HT-29 (cell line): ENCODE results near the gene C21orf91. TPM values are rescaled to one million over a fixed set of nuclear protein-coding genes. Genes with fewer than 3 reads are reported as not detected.

ENCODE experiments used
- DNase-seq: peaks from one replicate; pipeline ENCODE4 v3.0.0-alpha.2; 2015; ENCODE audit warnings: low spot score
- total RNA-seq: library from RNA; depleted of rRNA; stranded (reverse); fragments of >200 nt; shearing (Covaris generic); gene quantifications from 2 replicates; pipeline ENCODE4 v1.2.3, GENCODE V29; 2014

The C21orf91 gene
- total RNA-seq, 1 experiment from 2014 or later, result 0.94 TPM

DNA sequence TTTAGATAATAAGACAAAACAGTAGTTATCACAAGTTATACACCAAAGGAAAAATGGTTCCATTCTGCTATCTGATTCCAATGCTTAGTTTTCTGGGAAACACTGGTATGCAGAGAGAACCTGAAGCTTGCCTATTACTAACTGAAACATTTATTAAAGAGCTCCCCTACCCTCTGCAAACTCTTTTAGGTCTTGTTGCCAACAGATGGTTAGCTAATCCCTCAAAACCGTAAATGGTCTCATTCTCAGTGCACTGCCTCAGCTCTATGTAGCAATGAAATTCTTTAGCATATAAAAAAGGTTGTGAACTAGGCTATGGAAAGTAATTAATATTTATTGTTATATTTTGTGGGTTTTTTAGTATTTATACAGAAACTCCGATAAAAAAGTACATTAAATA lies 20.4 kb downstream of the C21orf91 start:
- DNase-seq, result no peak

DNA sequence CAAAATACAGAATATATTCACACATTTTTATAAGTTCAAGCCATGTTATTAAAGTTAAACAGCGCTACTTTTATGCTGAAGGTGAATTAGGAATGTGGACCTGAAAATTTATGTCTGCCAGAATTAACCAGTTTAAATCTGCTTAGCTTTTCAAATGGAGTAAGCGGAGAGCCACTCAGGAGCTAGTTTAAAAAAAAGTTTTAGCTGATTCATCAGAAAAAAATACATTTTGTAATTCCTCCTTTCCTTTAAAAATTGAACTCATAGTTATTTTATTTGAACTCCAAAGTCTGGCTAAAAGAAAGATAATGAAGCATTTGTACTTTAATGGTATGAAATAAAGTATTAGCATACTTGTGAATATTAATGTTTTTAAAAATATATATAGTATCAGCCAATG lies 21.2 kb downstream of the C21orf91 start:
- DNase-seq, result no peak

DNA sequence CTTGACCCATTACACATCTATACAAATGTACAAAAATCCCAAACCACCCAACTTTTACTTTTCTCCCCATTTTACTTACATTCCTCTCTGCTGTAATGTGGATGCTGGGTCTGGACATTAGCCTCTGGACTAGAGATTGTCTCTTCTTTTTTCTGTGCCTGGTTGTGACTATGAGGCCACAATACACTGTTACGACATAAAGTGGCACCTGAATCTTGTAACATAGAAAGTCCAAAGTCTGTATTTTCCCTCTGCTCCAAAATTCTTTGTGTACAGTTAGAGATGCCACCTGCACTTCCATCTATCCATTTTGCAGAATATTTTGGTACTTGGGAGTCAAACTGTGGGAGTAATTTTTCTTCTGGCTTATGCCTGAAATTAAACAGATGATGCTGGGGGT lies 22.7 kb downstream of the C21orf91 start:
- no peak for DNase-seq

DNA sequence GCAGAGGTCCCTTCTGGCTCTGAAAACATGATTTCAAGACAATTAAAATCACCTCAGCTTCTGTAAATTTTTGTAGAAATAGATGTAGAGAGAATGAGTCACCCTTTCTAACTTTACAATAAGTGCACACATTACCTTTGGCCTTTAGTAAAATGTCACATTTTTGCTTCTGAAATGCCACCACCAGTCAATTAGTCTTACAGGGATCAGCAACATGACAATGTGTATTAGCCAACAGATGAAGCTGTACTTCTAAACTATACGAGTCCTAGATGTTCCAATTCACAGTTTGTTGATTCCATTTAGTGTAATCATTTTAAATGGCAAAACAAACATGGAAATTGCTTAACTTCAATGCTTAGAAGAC lies 23.1 kb downstream of the C21orf91 start:
- DNase-seq, result no peak

DNA sequence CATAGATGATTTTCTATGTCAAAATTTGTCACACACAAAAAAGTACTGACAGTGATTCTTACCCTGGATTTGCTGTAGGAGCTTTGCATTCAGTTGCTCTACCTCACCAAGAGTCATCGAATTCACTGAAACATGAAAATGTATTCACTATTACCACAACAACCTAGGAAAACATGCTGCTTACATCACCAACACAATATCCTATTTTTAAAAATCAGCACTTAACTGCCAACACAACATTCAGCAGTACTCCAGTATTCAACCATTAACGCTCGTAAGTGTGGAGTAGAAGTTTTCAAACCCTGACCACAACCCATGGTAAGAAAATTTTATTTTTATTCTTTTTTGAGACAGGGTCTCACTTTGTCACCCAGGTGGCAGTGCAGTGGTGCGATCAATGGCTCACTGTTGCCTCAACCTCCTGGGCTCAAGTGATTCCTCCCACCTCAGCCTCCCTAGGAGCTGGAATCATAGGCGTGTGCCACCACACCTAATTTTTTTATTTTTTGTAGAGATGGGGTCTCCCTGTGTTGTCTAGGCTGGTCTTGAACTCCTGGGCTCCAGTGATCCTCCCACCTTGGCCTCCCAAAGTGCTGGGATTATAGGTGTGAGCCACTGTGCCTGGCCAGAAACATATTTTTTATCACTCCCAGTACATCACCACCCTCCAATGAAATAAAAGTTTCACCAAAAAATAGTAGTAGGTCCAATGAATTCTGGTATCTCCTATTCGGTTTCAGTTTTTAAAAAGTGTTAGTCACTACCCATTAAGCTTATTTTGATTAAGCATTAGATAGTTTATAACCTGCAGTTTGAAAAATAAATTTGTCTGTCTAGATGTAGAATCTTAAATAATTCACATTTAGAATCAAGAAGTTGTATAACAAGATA lies 23.8 kb downstream of the C21orf91 start:
- no peak for DNase-seq

DNA sequence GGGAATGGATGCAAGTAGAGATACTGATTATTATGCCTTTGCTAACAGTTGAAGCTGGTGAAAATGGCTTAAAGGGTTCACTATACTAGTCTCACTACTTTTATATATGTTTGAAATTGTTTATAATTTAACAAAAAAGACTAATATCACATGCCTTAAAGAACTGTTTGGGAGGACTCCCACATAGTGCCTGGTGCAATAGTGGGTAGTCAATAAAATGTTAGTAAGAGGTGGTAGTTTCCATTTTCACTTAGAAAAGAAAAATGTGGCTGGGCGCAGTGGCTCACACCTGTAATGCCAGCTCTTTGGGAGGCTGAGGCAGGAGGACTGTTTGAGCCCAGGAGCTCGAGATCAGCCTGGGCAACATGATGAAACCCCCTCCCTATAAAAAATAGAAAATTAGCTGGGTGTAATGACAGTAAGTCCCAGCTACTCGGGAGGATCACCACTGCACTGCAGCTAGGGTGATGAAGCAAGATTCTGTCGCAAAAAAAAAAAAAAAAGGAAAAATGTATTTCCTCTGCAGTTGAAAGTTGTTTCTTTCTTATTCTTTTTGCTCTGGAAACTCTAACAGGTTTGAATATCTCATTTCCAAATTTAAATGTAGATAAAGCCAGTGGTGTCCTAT lies 24.5 kb downstream of the C21orf91 start:
- DNase-seq, result no peak

DNA sequence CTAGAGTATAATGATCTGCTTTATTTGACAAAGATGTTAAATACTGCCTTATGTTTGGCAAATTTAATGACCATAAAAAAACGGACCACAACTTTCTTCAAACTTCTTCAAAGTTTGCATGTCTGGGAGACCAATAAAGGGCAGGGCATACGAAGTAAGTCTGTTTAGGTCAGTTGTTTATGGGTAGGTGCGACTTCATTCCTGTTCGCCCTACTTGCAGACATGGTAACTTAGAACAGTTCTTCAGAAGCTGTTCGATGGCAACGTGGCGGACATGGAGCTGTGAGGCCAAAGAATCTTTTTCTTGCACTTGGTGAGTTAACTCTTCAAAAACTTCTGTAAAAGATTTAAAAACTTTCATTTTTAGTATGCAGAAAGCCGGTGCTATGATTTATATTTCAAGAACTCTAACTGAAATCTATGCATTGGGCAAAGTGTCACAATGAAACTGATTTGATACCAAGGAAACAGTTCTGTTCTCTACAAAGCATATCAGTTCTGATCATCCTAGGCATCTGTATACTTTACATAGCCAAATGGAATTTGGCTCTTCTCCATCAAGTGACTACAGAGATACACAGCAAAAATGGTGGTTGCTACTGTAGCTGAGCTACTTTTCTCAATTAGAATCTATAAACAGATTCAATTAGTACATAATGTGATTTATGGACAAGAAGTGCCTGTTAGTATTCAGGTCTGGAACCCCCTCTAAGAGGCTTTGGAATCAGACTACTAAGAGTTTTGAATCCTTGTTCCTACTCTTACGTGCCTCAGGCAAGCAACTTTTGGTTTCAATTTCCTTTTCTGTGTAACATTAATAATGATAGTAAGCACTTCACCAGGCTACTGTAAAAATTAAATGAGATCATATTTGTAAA lies 25.7 kb downstream of the C21orf91 start:
- DNase-seq, result no peak

DNA sequence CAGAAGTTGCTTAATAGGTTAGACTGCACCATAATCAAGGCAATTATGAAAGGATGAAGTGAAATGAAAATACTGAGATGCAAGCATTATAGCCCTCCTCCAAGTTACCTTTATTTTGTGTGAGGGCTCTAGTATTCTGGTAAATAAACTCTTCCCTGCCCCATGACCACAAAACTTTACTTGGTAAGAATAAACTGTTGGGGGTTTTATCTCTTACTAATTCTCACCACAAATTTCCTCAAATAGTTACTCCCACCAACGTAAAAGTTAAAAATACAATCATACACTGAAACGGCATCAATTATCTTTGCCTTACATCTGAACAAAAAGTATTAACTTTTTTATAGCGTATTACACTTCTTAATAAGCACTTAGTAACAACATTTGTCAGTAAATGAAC lies 29.5 kb downstream of the C21orf91 start:
- no peak for DNase-seq

DNA sequence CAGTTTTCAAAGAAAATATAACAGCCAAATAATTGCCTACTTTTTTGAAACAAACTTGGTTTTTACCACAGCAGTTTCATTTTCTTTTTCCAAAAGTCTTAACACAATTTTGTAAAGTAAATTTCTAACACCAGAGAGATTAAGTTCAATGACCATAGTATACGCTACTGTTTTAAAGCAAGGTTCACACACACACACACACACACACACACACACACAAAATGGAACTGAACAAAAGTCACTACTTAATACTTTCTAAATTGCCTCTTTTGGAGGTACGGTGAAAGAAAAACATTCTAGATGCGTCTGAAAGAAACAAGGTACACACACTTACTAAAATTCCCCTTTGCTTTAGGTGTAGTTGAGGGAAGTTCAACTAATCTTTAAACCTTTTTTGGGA lies 30.1 kb downstream of the C21orf91 start:
- DNase-seq, result no peak

DNA sequence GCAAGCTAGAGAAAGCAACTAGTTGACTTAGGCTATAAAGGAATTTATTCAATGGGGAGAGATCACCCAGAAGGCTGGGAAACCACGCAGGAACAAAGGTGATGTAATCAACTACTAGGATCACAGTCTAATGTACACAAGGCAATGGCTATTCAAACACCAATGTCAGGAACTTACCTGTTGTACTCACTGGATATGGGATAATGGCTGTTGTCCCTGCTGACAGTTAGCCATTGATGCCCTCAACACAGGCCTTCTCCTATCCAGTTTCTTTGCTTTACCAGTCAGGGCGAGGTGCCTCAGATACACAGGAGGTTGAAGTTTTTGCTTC lies 32.3 kb downstream of the C21orf91 start:
- DNase-seq, result no peak

DNA sequence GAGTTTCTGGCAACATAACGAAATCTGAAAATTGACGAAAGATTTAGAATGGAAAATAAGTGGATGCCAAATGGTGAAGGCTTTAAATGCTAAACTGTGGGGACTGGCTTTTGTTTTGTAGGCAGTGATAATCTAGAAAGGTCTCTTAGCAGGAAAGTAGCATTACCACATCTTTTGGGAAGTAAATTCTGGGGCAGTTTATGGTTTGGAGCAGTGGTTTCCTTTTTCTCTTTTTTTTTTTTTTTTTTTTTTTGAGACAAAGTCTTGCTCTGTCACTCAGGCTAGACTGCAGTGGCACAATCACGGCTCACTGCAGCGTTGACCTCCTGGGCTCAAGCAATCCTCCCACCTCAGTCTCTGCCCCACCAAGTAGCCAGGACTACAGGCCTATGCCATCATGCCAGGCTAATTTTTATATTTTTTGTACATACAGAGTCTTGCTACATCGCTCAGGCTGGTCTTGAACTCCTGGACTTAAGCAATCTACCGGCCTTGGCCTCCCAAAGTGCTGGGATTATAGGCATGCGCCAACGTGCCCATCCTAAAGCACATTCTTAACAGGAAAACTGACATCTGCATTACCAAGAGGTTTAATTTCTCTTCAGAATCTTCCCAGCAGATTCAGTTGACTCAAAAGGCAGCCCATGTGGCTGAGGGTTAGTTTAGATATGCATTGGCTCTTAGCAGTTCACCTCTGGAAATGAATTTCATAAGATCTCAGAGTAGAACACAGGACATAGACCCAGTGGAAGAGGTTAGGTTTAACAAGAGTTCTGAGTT lies 32.9 kb downstream of the C21orf91 start:
- DNase-seq, result no peak

DNA sequence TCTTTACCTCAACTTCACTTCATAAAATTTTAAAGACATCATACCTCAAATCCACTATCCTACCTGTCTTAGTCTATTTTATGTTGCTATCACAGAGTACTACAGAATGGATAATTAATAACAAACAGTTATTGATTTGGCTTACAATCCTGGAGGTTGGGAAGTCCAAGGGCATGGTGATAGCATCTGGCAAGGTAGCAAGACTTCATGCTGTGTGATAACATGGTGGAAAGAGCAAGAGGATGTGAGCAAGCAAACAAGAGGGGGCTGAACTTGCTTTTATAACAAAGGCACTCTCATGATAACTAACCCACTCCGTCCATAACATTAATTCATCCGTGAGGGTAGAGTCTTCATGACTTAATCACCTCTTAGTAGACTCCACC lies 33.8 kb downstream of the C21orf91 start:
- DNase-seq, result no peak

DNA sequence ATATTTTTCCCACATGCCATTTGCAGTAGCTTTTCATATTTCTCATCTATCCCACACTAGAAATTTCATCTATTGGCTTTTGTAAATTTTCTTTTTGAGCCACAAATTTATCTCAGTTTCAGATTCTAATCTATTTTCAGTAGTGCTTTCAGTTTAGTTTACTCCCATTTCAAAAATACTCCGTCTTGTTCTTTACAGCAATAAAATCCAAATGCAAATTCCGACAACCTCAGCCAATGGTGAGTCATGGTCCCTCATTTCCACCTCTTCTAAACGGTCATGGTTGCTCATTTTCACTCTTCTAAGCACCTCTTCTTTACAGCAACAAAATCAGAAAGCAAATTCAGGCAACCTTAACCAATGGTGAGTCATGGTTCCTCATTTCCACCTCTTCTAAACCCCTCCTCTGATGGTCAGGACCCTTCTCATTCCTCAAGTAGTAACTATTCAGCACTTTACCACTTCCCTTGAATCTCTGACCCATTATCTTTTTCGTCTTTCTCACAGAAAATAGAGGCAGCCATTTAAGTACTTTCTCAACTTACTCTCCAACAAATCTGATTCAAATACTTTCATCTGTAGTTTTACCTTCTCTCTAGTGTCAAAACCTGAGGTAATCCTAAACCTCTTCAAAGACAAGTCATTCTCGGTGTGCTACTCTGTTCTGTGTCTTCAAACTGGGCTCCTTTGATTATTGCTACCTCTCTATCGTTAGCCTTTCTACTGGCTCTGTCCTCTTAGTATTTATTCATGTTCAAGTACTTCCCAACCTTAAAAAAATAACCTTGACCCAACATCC lies 34.4 kb downstream of the C21orf91 start:
- DNase-seq, result no peak

DNA sequence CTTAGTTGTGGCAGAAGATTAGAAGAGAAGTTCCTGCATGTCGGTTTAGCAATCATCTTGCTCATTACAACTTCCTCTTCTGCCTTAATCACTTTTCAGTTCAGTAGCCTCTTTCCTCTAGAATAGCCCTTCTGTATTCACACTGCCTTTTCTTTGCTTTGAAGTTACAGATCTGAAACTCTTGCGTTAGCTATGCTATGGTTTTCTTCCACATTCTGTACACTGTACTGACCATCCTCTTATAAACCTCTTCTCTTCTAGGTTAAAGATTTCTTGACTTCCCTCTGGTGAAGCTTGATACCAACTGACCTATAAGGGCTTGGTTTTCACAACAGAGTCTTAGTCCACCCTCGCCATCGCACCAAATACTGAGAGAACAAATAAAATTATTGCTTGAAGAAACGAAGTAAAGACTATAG lies 35.0 kb downstream of the C21orf91 start:
- DNase-seq, result no peak

DNA sequence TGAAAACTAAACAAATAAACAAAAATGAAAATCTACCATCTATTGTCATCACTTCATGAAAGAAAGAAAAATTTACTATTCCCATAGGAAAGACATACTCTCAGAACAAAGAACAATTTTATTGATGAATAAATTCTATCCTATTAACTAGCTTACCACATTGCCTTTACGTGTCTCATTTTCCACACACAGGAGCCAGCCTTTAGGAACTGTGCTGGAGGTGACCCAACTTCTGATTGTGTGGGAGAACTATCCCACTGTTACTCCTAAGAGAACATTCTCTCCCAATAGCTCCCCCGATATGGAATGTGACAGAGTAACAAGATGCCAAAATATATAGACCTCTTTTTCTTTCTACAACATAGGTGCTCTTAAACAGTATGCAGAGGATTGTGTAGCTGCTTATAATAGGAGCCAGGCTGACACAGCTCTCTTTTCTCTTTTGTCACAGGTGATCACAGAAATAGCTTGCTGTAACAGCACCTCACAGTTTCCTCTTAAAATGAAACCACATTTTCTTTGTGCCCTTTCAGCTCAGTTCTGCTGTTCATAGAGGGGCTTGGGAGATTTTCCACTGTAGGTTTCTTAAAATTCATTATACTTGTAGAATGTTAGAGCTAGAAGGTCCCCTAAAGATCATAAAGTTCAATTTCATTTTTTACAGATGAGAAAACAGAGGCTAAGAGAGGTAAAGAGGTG lies 35.5 kb downstream of the C21orf91 start:
- no peak for DNase-seq

DNA sequence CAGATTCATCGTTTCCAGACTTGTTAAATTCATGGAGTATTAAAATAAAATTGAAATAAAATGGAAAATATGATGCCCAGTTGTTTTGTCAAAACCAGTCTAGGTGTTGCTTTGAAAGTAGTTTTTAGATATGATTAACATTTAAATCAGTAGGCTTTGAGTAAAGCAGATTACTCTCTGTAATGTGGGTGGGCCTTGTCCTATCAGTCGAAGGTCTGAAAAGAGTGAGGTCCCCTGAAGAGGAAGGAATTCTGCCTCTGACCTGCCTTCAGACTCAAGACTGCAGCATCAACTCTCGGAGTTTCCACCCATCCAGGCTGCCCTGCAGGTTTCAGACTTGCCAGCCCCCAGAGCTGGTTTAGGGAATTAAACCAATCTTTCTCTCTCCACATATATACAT lies 36.2 kb downstream of the C21orf91 start:
- DNase-seq, result no peak

DNA sequence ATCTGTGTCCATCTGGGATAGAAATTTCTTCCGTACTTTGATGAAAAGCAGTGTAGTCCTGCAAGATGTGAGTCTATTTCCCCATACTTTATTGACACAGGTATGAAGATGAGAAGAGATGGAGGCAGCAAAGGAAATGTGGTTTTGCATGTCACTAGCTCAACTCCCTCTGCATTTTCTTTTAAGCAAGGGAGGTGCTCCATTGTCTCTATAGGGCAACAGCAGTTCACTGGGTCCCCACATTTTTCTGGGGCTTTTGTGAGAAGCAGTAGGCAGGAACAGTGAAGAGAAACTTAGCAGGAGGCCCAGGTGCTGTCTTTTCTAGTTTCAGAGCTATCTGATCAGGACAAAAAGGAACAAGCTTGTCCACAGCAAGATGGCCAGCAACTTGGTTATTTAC lies 37.1 kb downstream of the C21orf91 start:
- no peak for DNase-seq

DNA sequence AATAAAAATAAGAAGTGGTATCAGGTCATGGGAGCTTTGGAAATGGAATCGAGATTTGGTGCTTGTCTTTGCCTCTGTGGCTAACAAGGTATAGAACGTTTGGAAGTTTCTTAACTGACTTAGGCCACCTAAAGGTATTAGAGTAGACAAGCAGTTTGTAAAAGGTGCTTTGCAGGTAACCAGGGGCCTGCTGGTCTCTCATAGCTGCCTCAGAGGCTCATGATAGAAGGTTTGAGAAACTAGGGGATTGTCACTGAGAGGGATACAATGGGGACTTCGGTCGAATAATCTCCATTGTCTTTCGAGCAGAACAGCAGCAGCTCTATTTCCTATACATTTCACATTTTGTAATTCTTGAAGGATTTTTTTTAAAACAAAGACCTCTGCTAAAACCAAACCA lies 37.6 kb downstream of the C21orf91 start:
- no peak for DNase-seq

DNA sequence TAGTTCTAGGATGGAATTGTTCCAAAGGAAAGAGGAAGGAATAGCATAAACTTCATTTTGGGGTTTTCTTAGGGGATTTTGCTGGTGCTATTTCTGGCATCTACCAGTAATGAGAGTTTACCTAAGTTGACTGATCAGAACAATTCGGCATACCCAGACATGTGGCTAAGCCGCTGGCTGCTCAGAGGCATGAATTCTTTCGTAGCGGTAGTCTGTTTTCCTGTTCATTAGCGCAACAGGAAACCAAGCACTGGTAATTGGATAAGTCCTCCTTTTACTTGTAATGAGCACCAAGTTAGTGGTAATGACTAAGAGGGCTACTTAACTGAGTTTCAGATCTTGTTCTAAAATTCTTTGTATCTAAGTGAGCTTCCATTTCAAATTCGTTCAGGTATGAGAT lies 38.6 kb downstream of the C21orf91 start:
- no peak for DNase-seq

DNA sequence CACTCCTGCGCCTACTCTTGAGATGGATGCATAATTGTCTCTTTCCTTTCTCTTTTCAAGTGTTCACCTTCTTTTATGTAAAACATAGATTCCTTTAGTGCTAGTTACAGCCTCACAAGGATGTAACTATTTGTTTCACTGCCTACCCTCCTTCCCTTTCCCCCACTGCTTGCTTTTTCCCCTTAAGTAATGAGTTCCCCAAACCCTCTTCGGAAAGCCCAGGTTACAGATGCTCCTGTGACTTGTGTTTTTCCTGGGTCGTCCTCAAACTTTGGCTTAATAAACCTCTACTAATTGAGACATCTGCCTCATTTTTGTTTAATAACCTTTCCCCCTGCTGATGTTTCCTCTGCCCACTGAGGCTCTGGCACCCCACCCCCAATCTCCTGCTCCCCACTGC lies 39.2 kb downstream of the C21orf91 start:
- DNase-seq, result no peak
